ENCODE data around the gene MAP2K5. TPM values are rescaled to one million over a fixed set of nuclear protein-coding genes. Genes with fewer than 3 reads are reported as not detected.
A peak's percentile ranks its signal among the peaks of the same experiment; 100 is the strongest.

Gene MAP2K5
- total RNA-seq, 1 donor from 2014 or later, result 19.6 TPM

- no peak for DNase-seq (ENCODE audit: low read depth, low spot score)
- peaks cover 13% of the 10 kb centered on the region for H3K9me3 Mint-ChIP-seq
- peaks cover 28% of the 10 kb centered on the region for H3K4me1 Mint-ChIP-seq
- H3K4me3 Mint-ChIP-seq, result no peak overlapping the region
- TF ChIP-seq CTCF (conservative IDR thresholded peaks at IDR 0.05), result no peak
- no peaks in the 10 kb centered on the region for H3K27me3 Mint-ChIP-seq (ENCODE audit: low read depth)
- H3K36me3 Mint-ChIP-seq (ENCODE audit: low read depth), result peaks cover 21% of the 10 kb centered on the region
- H3K27ac Mint-ChIP-seq (ENCODE audit: unreplicated experiment), result no peak overlapping the region
These were observed 17.8 kb downstream of the MAP2K5 start for GRCh38 chr15:67560320-67560719.

- Mint-ChIP-seq H3K36me3 (ENCODE audit: low read depth) (peaks cover 19% of the 10 kb centered on the region), H3K9me3 (peaks cover 12% of the 10 kb centered on the region), H3K4me3 (no peak overlapping the region), H3K27me3 (ENCODE audit: low read depth) (no peaks in the 10 kb centered on the region), H3K27ac (ENCODE audit: unreplicated experiment) (no peak overlapping the region), H3K4me1 (peaks cover 33% of the 10 kb centered on the region)
- no peak for TF ChIP-seq CTCF (conservative IDR thresholded peaks at IDR 0.05)
- DNase-seq (ENCODE audit: low read depth, low spot score), result no peak
These were observed 20.6 kb downstream of the MAP2K5 start for GRCh38 chr15:67563092-67563491.

DNA sequence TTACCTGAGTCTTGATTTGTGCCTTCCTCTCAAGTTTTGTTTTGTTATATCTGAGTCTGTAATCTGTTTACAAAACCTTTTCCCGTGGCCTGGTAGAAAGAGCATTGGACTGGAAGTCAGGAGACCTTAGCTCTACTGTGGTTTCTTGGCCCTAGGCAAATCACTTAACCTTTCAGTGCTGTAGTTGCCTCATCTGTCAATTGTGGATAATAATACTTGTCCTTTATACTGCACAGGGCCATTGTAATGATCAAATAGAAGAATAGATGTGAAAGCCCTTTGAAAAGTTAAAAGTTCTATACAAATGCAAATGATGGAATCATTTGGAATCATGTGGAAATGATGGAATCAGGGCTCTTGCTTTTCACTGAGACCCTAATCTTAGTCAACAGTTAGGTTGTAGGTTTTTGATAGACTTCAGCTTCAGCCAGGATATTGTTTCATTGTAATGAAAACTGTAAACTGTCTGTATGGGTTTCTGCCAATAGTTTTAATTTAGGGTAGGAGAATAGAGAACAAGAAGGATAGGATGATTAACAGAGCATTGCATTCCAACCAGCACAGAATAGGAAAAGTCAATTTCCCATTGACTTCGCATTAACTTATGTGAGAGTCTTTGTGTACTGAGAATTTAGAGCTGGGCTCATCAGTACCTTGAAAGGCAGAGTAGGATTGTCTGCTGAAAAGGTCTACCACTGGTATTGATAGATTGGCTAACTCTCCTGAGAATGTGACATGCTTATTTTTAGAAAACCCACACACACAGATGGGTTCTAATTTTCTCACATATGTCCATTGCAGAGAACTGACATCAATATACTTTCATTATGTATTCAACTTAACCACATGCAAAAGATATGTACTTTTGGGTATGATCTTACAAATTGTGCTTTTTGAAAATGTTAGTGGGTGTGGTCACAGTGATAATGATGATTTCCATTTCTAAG is 21.8 kb downstream of the MAP2K5 start:
- H3K27me3 Mint-ChIP-seq (ENCODE audit: low read depth), result no peaks in the 10 kb centered on the region
- TF ChIP-seq CTCF (conservative IDR thresholded peaks at IDR 0.05), result no peak
- peak overlapping the region; percentile 16 for H3K27ac Mint-ChIP-seq (ENCODE audit: unreplicated experiment)
- H3K4me3 Mint-ChIP-seq, result peak overlapping the region; percentile 16
- peaks cover 10% of the 10 kb centered on the region for H3K36me3 Mint-ChIP-seq (ENCODE audit: low read depth)
- peaks cover 5% of the 10 kb centered on the region for H3K9me3 Mint-ChIP-seq
- DNase-seq (ENCODE audit: low read depth, low spot score), result no peak
- H3K4me1 Mint-ChIP-seq, result peaks cover 41% of the 10 kb centered on the region

GRCh38 chr15:67564968-67565345 is 22.5 kb downstream of the MAP2K5 start:
- H3K9me3 Mint-ChIP-seq, result no peaks in the 10 kb centered on the region
- H3K36me3 Mint-ChIP-seq (ENCODE audit: low read depth), result peaks cover 8% of the 10 kb centered on the region
- no peak for TF ChIP-seq CTCF (conservative IDR thresholded peaks at IDR 0.05)
- no peak for DNase-seq (ENCODE audit: low read depth, low spot score)
- H3K4me3 Mint-ChIP-seq, result no peak overlapping the region
- H3K4me1 Mint-ChIP-seq, result peaks cover 45% of the 10 kb centered on the region
- no peak overlapping the region for H3K27ac Mint-ChIP-seq (ENCODE audit: unreplicated experiment)
- no peaks in the 10 kb centered on the region for H3K27me3 Mint-ChIP-seq (ENCODE audit: low read depth)

DNA sequence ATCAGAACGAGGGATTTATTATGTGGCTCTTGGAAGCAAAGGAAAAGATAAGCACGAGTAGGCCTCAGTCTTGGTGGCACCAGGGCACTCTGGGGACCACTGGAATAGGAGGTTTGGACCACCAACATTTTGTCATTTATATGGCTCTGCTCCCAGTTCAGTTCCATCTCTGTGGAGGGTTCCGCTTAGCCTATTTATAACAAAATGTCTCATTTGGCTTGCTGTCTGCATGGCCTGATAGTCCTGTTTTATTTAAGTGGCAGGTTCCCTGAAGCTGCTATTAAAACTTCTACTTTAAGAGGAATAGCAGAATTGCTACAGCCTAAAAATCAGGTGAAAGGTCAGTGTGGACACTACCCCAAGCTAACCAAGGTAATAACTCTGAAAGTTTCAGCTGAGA is 27.2 kb downstream of the MAP2K5 start:
- Mint-ChIP-seq H3K27ac (ENCODE audit: unreplicated experiment) (no peak overlapping the region), H3K4me1 (peaks cover 46% of the 10 kb centered on the region), H3K9me3 (no peaks in the 10 kb centered on the region), H3K36me3 (ENCODE audit: low read depth) (peaks cover 6% of the 10 kb centered on the region), H3K4me3 (no peak overlapping the region), H3K27me3 (ENCODE audit: low read depth) (no peaks in the 10 kb centered on the region)
- no peak for TF ChIP-seq CTCF (conservative IDR thresholded peaks at IDR 0.05)
- DNase-seq (ENCODE audit: low read depth, low spot score), result no peak

Data from neural crest cell (in vitro differentiated cells).